GM12878 (cell line): ENCODE measurements around the gene SYK.

Experiments used
- EP300 ChIP-seq, 2 experiments: fragments of 150-350 bp in 1 of 2; IDR thresholded peaks; 2 replicates each; pipeline ENCODE4 v1.6.1; 2011 to 2012; ENCODE audit warnings: low read depth in 2 of 2, low read length in 2 of 2, borderline replicate concordance in 1 of 2, improper control_type of control experiment in 1 of 2, inconsistent platforms in 1 of 2; ENCODE audit not compliant: control insufficient read depth in 1 of 2
- JUND ChIP-seq: IDR thresholded peaks from 2 replicates; pipeline ENCODE4 v1.6.1; 2012; ENCODE audit warnings: low read depth, mild to moderate bottlenecking, low read length, improper control_type of control experiment, moderate library complexity
- SMAD1 ChIP-seq: fragments of 450-650 bp; IDR thresholded peaks from 2 replicates; pipeline ENCODE4 v1.6.1; 2018; ENCODE audit warnings: mild to moderate bottlenecking, low read depth; ENCODE audit not compliant: partially characterized antibody
- TCF7 ChIP-seq: IDR thresholded peaks from 2 replicates; pipeline ENCODE4 v1.6.1; 2014; ENCODE audit warnings: antibody characterized with exemption, borderline replicate concordance
- ZZZ3 ChIP-seq: IDR thresholded peaks from 2 replicates; pipeline ENCODE4 v1.6.1; 2011; ENCODE audit warnings: low read depth; ENCODE audit not compliant: control insufficient read depth, insufficient read length
- TF ChIP-seq, protein P1 (sequence below): IDR thresholded peaks from 2 replicates; pipeline ENCODE4 v1.6.1; 2012; ENCODE audit warnings: mild to moderate bottlenecking, low read depth, low read length
- TF ChIP-seq, protein P2 (sequence below), 3 experiments: IDR thresholded peaks in 2 of 3; conservative IDR thresholded peaks in 1 of 3; 2 replicates each; pipeline ENCODE4 v1.5.1; 2011; ENCODE audit warnings: low read depth in 3 of 3, low read length in 3 of 3, mild to moderate bottlenecking in 3 of 3, control low read depth in 2 of 3, moderate library complexity in 2 of 3, inconsistent platforms in 1 of 3, mixed read lengths in 1 of 3; ENCODE audit not compliant: control insufficient read depth in 2 of 3, insufficient read depth in 1 of 3; ENCODE audit errors: extremely low read depth in 1 of 3

DNA sequence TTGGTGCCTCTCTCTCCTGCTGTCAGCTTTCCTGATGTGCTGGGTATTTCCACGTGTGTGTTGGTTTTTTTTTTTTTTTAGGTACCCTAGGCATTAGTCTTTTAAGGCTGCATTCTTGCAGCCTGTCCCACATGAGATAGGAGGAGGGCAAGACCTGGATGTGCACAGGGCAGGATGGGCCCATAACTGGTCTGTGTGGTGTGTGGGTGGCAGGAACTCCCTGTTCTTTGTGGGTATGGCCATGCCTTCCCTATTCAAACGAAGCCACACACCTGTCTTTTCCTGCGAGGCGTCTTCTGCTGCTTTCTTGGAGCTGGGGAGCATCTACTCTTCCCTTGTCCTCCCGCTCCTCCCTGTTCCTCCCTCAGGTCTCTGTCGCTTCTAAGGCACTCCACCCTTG lies 6.8 kb downstream of the SYK start:
- TF ChIP-seq, protein P1, sequence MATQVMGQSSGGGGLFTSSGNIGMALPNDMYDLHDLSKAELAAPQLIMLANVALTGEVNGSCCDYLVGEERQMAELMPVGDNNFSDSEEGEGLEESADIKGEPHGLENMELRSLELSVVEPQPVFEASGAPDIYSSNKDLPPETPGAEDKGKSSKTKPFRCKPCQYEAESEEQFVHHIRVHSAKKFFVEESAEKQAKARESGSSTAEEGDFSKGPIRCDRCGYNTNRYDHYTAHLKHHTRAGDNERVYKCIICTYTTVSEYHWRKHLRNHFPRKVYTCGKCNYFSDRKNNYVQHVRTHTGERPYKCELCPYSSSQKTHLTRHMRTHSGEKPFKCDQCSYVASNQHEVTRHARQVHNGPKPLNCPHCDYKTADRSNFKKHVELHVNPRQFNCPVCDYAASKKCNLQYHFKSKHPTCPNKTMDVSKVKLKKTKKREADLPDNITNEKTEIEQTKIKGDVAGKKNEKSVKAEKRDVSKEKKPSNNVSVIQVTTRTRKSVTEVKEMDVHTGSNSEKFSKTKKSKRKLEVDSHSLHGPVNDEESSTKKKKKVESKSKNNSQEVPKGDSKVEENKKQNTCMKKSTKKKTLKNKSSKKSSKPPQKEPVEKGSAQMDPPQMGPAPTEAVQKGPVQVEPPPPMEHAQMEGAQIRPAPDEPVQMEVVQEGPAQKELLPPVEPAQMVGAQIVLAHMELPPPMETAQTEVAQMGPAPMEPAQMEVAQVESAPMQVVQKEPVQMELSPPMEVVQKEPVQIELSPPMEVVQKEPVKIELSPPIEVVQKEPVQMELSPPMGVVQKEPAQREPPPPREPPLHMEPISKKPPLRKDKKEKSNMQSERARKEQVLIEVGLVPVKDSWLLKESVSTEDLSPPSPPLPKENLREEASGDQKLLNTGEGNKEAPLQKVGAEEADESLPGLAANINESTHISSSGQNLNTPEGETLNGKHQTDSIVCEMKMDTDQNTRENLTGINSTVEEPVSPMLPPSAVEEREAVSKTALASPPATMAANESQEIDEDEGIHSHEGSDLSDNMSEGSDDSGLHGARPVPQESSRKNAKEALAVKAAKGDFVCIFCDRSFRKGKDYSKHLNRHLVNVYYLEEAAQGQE, result no peak
- TF ChIP-seq EP300 (IDR thresholded peaks at IDR 0.05; ENCODE audit: borderline replicate concordance in 1 of 2, control insufficient read depth in 1 of 2, low read depth in 2 of 2, low read length in 2 of 2), result no peak
- no peak for TF ChIP-seq JUND
- TF ChIP-seq ZZZ3, result no peak
- TF ChIP-seq, protein P2, sequence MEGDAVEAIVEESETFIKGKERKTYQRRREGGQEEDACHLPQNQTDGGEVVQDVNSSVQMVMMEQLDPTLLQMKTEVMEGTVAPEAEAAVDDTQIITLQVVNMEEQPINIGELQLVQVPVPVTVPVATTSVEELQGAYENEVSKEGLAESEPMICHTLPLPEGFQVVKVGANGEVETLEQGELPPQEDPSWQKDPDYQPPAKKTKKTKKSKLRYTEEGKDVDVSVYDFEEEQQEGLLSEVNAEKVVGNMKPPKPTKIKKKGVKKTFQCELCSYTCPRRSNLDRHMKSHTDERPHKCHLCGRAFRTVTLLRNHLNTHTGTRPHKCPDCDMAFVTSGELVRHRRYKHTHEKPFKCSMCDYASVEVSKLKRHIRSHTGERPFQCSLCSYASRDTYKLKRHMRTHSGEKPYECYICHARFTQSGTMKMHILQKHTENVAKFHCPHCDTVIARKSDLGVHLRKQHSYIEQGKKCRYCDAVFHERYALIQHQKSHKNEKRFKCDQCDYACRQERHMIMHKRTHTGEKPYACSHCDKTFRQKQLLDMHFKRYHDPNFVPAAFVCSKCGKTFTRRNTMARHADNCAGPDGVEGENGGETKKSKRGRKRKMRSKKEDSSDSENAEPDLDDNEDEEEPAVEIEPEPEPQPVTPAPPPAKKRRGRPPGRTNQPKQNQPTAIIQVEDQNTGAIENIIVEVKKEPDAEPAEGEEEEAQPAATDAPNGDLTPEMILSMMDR (IDR thresholded peaks at IDR 0.05 in 2 of 3, conservative IDR thresholded peaks at IDR 0.05 in 1 of 3; ENCODE audit: control insufficient read depth in 2 of 3, extremely low read depth in 1 of 3, insufficient read depth in 1 of 3, low read depth in 3 of 3, low read length in 3 of 3), result no peak
- TF ChIP-seq TCF7, result no peak
- TF ChIP-seq SMAD1, result no peak
